Measurements from ENCODE around the gene OR1F1.

DNA sequence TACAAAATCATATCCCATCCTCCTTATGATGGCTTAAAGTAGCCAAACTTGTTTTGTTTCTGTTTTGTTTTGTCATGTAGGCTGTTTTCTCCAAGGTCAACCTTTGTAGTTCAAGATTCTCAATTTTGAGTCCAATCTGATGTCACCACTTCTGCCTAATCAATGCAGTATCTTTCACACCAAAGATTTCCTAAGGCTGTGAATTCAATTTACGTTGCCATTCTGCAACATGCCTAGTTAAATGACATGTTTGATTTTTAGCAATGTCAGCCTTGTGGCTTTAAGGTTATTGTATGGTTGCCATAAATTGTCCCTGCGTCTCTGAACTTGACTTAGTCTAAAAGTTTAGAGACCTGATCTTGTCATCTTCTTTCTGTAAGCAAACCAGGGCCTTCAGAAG lies 32.8 kb upstream of the OR1F1 start:
- no peak for TF ChIP-seq EZH2 (IDR thresholded peaks at IDR 0.05; ENCODE audit: borderline replicate concordance, low read depth, low read length, poor library complexity, severe bottlenecking)
- TF ChIP-seq, protein P1, sequence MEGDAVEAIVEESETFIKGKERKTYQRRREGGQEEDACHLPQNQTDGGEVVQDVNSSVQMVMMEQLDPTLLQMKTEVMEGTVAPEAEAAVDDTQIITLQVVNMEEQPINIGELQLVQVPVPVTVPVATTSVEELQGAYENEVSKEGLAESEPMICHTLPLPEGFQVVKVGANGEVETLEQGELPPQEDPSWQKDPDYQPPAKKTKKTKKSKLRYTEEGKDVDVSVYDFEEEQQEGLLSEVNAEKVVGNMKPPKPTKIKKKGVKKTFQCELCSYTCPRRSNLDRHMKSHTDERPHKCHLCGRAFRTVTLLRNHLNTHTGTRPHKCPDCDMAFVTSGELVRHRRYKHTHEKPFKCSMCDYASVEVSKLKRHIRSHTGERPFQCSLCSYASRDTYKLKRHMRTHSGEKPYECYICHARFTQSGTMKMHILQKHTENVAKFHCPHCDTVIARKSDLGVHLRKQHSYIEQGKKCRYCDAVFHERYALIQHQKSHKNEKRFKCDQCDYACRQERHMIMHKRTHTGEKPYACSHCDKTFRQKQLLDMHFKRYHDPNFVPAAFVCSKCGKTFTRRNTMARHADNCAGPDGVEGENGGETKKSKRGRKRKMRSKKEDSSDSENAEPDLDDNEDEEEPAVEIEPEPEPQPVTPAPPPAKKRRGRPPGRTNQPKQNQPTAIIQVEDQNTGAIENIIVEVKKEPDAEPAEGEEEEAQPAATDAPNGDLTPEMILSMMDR (conservative IDR thresholded peaks at IDR 0.05; ENCODE audit: low read depth, low read length): no peak

Measured in A673 (cell line).